GM18505 (cell line): ENCODE results near the gene ANO2.

ENCODE experiments used
- ATAC-seq: cut with Tn5 transposase; IDR thresholded peaks from one replicate; pipeline ENCODE4 v1.9.1; 2021; ENCODE audit not compliant: unreplicated experiment
- POLR2A ChIP-seq: IDR thresholded peaks from 4 replicates; pipeline ENCODE4 v1.6.1; 2011; ENCODE audit warnings: borderline replicate concordance; ENCODE audit not compliant: insufficient read depth, insufficient read length; ENCODE audit errors: extremely low read depth

ANO2 gene

DNA sequence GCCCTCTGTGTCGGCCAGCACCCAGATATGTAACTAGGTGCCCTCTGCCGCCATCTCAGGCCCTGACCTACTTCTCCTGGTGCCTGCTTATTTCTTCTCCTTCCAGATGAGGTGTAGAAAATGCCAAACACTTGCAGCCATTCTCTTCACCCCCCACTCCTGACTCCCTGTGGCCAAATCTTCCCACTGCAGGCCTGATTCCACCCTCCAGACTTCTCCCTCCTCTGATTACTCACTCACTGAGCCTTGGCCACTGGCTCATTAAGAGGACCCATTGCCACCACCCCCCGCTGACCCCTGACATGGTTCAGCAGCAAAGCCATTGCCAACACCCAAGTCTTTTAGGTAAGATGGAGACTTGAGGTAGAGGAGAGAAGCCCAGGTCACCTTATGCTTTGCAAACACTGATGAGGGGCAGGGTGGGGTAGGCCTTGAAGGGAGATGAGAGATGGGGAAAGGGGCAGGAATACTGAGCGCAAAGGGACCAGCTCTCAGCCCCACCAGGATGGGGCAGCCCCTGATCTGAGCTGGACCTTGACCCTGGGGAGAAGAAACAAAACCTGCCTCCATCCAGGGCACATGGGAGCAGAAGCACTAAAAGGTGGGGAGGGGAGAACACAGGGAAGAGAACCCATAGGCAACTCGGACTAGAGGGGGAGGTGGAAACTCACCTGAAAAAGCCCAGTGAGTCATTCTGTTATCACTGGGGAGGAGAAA is 25.1 kb upstream of the ANO2 start:
- no peak for TF ChIP-seq POLR2A
- no peak for ATAC-seq

DNA sequence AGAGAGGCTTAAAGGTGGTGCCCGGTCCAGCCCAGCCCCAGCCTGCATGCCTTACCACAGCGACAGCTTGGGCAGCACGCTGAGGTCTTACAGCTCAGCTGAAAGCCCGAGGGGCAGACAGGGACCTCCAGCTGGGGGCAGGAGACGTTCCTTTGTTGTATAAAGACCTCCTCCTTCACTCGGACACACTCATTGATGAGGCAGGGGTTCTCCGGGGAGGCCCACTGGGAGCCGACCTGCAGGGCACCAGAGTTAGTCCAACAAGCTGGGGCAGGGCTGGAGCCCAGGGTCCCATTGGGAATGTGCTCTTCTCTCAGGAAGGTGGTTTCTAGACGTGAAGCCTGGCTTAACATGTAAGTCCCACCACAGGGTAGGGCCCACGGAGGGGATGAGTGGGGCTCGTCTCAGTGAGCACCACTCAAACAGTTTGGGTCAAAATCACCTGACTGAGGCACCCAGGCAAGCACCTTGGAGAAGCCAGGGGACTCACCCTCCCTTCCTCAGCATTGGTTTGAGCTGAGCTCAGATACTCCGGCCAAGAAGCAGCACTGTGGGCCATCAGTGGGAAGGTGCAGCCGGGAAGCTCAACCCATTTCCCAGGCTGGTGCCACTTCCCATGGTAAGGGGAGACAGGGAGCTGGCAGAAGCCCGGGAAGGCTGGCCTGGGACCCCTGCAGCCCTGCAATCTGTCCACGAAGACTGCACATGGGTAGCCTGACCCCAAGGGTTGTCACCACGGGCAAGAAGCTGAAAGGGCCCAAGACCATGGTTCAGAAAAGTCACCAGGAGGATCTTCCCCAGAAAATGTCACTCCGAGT is 24.3 kb upstream of the ANO2 start:
- no peak for TF ChIP-seq POLR2A
- no peak for ATAC-seq

DNA sequence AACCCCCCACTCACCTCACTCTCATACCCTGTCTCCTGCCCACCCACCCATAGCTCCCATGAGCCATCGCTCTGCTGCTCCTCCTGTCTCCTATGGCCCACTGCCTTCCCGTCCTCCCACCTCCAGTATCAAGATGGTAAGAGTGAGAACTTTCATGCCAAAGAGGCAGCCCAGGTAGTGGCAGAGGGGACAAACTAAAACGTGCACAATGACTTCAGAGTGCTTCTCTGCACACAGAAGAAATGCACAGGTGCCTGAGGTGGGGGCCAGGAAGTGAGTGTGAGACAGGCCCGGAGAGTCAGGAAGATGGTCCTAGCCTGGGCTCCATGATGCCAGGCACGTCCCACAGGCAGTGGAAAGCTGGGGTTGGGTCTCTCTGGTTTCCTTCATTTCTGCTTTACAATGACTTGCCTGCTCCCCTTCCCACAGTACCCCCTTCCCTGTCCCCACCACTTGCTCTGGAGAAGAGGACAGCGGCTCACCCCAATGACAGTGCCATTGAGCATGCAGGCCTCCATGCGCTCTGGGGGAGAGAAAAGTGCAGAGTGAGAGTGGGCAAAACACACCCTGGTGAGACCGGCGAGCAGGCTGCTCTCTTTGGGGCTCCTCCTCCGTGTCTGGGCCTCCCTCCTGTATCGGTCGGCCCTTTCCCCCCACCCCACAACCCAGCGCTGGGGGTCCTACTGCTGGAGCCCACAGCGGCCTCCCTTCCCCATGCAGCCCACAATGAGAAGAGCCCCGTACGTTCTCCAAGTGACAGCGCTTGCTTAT is 22.8 kb upstream of the ANO2 start:
- no peak for TF ChIP-seq POLR2A
- no peak for ATAC-seq

DNA sequence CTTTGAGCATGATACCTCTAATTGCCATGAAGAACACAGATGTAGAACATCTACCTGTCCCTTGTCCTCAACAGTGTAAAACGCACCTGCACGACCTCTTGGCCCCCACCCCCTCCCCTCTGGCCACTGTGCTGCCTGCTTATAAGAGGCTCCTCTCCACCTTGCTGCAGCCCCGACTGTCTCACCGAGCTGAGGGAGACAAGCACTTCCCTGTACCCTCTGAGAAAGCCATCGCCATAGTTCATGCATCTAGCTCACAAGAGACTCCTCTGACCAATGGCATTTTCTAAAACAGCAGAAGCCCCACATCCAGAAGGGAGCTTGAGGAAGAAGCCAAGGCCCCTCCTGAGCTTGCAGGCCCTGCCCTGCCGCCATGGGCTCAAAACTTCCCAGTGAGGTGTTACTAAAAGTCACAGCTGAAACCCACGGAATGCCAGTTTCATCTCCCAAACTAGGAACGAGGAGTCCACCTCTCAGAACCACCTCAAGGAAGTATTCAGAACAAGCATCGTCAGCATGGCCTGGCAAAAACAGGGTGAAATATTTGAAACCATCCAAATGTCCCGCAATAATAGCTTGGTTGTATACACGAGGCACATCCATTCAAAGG is 21.5 kb upstream of the ANO2 start:
- TF ChIP-seq POLR2A, result no peak
- ATAC-seq, result no peak

DNA sequence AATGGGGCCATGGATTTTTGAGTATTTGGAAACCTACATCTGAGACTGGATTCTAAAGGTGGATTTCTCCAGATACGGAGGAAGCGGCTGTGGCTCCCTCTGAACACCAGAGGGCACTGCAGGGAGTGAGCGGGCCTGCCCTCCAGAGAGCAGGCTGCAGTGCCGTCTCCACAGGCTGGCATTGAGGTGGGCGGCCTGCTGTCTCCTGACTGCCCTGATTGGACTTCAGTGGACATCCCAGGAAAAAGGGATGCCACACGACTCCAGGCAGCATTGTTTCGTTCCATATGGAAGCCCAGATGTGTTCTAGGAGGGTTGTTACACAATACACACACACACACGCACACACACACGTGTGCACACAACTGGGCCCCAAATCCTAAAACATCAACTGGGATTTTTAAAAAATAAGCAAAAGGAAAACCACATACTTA is 20.9 kb upstream of the ANO2 start:
- no peak for ATAC-seq
- TF ChIP-seq POLR2A, result no peak

DNA sequence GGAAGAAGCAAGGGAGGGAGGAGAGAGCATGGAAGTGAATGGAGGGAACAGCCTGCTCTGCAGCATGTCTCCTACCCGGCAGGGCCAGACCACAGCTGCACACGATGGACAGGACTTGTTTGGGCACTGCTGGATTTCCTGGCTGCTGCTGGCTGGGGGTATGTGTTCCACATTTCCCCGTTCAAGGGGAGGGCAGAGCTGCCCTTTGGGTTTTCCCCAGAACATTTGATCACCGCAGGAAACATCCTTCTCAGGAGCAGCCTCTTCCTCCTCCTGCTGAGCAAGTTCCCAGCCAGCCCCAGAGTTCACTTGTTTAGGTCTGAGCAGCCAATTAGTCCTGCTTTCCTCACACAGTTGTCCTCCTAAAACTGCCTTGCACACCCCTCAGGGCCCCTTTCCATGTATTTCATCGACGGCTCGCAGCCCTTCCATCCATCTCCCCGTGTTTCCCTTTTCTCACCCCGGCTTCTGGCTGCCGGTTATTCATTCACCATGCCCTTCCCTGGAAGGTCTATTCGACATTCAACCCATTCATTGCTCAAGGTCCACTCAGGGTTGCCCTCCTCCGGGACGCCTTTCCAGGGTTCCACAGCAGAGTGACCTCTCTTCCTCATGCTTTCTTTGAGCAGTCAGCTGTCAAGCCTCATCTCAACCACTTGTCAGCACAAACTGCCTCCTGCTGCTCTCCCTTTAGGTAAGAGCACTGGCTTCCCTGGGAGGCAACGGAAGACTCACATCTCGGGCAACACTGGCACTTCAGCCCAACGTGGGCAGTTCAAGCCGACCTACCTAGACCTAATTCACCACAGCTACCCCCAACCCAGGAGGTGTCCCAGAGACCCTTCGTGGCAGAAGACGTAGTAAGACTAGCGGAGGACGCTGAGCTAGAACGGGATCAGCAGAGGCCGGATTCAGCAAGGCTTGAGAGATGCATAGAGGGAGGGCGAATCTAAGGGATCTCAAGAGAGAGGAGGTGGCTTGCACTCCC is 20.1 kb upstream of the ANO2 start:
- TF ChIP-seq POLR2A, result no peak
- no peak for ATAC-seq

DNA sequence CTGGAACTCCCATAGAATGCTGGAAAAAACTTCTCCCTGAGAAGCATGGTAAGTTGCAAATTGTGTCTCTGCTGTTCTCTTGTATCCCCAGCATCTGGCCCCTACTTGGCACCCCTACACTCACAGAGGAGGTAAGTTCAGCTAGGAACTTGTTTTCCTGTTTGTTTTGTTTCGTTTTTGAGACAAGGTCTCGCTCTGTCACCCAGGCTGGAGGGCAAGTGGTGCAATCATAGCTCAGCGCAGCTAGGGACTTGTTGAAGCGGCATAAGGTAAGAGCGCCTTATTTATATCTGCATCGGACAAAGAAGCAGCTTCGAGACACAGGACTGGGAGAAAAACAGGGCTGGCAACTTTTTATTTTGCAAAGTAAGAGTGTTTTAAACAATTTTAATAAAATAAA is 18.5 kb upstream of the ANO2 start:
- TF ChIP-seq POLR2A, result no peak
- no peak for ATAC-seq

DNA sequence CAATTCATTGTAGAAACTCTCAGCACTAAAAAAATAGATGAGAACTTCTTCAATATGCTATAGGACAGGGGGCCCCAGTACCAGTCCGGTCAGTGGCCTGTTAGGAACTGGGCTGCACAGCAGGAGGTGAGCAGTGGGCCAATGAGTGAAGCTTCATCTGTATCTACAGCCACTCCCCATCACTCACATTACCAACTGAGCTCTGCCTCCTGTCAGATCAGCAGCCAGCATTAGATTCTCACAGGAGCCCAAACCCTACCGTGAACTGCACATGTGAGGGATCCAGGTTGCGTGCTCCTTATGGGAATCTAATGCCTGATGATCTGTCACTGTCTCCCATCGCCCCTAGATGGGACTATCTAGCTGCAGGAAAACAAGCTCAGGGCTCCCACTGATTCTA is 15.7 kb upstream of the ANO2 start:
- no peak for ATAC-seq
- no peak for TF ChIP-seq POLR2A

DNA sequence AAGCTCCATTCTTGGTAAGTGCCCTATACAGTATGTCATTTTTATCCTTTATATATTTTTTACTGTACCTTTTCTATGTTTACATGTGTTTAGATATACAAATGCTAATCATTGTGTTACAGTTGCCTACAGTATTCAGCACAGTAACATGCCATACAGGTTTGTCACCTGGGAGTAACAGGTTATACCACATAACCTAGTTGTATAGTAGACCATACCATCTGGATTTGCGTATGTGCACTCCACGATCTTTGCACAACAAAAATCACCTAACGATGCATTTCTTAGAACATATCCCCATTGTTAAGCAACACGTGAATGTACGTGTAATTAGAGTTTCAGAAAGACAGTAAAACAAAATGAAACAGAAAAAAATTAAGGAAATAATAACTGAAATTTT is 11.9 kb upstream of the ANO2 start:
- TF ChIP-seq POLR2A, result no peak
- ATAC-seq, result no peak

DNA sequence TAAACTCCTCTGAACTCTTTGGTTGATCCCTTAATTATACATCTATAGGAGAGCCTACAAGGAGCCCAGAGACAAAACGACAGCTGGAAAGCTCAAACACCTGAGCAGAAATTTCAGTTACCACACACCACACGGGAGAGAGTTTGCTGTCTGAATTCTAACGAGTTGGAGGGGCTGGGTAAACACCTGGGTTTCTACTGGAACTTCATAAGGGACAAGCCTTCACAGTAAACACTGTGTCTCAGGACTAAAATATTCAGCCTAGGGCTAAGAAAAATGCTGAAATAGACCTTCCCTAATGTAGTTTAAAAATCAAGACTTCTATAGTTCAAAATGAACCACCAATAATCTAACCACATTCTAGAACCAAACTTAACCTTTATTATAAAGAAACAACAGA is 9.6 kb upstream of the ANO2 start:
- TF ChIP-seq POLR2A, result no peak
- no peak for ATAC-seq

DNA sequence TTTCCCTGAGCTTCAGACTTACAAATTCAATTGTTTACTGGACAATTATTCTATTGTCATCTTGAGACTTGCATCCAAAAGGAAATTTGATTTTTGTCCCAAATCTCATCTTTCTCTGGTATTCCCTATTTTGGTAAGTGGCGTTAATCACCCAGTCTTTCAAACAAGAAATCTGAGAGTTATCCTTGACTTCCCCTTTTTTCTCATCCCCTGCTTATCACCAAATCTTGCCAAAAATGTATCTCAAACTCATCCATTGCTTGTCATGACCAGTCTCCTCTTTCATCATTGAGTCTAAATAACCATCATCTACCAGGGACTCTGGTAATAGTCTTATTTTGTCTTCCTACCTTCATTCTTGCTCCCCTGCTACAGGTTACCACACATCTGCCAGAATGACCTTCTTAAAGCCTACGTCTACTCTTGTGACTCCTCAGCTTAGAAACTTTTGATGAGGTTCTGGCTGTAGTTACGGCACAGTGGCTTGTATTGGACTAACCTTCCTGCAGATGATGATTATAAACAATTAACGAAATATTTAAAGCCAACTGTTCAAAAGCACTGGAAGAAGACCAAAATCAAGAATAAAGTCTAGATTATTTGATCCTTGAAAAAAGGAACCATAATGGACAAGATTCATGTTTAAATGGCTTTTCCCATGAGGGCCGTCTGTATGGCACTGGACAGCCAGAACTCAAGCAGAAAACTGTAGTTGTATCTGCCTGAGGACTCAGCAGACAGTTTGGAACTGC is 9.0 kb upstream of the ANO2 start:
- ATAC-seq, result no peak
- TF ChIP-seq POLR2A, result no peak
